Gastroesophageal sphincter (tissue), 4 donors: Measurements from ENCODE around the gene ELF1. TPM values are rescaled to one million over a fixed set of nuclear protein-coding genes. Genes with fewer than 3 reads are reported as not detected.
"Not testable (repeated sequence)": the region's sequence is repeated elsewhere in the genome, so short reads cannot be mapped to it uniquely, and the experiment has no call there.

Experiments
- ATAC-seq: fragments of 150-250 bp; one replicate; pipeline ENCODE4 v1.9.1; 2016; ENCODE audit warnings: mild to moderate bottlenecking, moderate library complexity
- H3K27ac ChIP-seq, 4 donors: fragments of 200-600 bp; sonication (generic) in 3 of 4; 1 replicate in 3 of 4; 2 replicates in 1 of 4; pipeline ENCODE4 v1.5.1; 2016 to 2019
- H3K27me3 ChIP-seq: fragments of 200-600 bp; sonication (generic); one replicate; pipeline ENCODE4 v1.5.1; 2019
- H3K36me3 ChIP-seq, 2 donors: fragments of 200-600 bp; sonication (generic); one replicate each; pipeline ENCODE4 v1.5.1; 2019; ENCODE audit warnings: control low read depth in 1 of 2
- H3K4me1 ChIP-seq, 3 donors: fragments of 200-600 bp; sonication (generic); 1 replicate in 2 of 3; 2 replicates in 1 of 3; pipeline ENCODE4 v1.5.1; 2016 to 2019; ENCODE audit warnings: control low read depth in 2 of 3
- H3K4me3 ChIP-seq, 2 donors: fragments of 200-600 bp; sonication (generic); one replicate each; pipeline ENCODE4 v1.5.1; 2019; ENCODE audit warnings: mild to moderate bottlenecking in 1 of 2, moderate library complexity in 1 of 2
- H3K9me3 ChIP-seq, 3 donors: fragments of 200-600 bp; sonication (generic); one replicate each; pipeline ENCODE4 v1.5.1; 2017 to 2019; ENCODE audit warnings: control low read depth in 2 of 3
- EP300 ChIP-seq: sonication (generic); formaldehyde crosslinking; IDR thresholded peaks from one replicate; pipeline ENCODE4 v1.6.1; 2017; ENCODE audit warnings: antibody characterized with exemption, mild to moderate bottlenecking
- POLR2A ChIP-seq, 2 donors: fragments of 450-650 bp; IDR thresholded peaks; one replicate each; pipeline ENCODE4 v1.6.1; 2017; ENCODE audit warnings: antibody characterized with exemption in 2 of 2, mild to moderate bottlenecking in 2 of 2, moderate library complexity in 1 of 2
- POLR2AphosphoS5 ChIP-seq: sonication (generic); formaldehyde crosslinking; IDR thresholded peaks from one replicate; pipeline ENCODE4 v1.6.1; 2017; ENCODE audit warnings: antibody characterized with exemption
- WGBS, 2 donors: methylation state at CpG; one replicate each; pipeline ENCODE4 v1.1.5; 2018; ENCODE audit warnings: low coverage in 1 of 2; 5-methylcytosine and 5-hydroxymethylcytosine counted together
- total RNA-seq, 4 donors: library from RNA; depleted of rRNA; stranded (reverse); fragments of >200 nt; gene quantifications; one replicate each; pipeline ENCODE4 v1.1.0, GENCODE V29; 2016
- TF ChIP-seq, protein P1 (sequence below), 4 experiments: fragments of 200-600 bp in 2 of 4; fragments of 450-650 bp in 2 of 4; sonication (generic) in 1 of 4; IDR thresholded peaks; one replicate each; pipeline ENCODE4 v1.5.1; 2017 to 2019; ENCODE audit warnings: antibody characterized with exemption in 4 of 4, mild to moderate bottlenecking in 2 of 4, moderate library complexity in 2 of 4

The ELF1 gene
- total RNA-seq, 4 donors from 2014 or later, result 58.2 to 86.6 (median 69.3) TPM

GRCh38 chr13:40916207-40916998 lies 102.7 kb downstream of the ELF1 start:
- peaks cover 4 to 12% (median 4%) of the 10 kb centered on the region in 3 donors for H3K4me1 ChIP-seq
- no peak for ATAC-seq
- TF ChIP-seq, protein P1, sequence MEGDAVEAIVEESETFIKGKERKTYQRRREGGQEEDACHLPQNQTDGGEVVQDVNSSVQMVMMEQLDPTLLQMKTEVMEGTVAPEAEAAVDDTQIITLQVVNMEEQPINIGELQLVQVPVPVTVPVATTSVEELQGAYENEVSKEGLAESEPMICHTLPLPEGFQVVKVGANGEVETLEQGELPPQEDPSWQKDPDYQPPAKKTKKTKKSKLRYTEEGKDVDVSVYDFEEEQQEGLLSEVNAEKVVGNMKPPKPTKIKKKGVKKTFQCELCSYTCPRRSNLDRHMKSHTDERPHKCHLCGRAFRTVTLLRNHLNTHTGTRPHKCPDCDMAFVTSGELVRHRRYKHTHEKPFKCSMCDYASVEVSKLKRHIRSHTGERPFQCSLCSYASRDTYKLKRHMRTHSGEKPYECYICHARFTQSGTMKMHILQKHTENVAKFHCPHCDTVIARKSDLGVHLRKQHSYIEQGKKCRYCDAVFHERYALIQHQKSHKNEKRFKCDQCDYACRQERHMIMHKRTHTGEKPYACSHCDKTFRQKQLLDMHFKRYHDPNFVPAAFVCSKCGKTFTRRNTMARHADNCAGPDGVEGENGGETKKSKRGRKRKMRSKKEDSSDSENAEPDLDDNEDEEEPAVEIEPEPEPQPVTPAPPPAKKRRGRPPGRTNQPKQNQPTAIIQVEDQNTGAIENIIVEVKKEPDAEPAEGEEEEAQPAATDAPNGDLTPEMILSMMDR (IDR thresholded peaks at IDR 0.05), result no peak
- TF ChIP-seq POLR2AphosphoS5 (no peak), EP300 (no peak), POLR2A (IDR thresholded peaks at IDR 0.05) (no peak)
- H3K36me3 ChIP-seq, result no peaks in the 10 kb centered on the region
- WGBS, 2 donors, result 82 to 85% methylated on average over 6 of the region's 6 CpGs
- no peak overlapping the region for H3K27ac ChIP-seq
- no peaks in the 10 kb centered on the region for H3K9me3 ChIP-seq
- no peak overlapping the region for H3K4me3 ChIP-seq
- H3K27me3 ChIP-seq, result no peaks in the 10 kb centered on the region

DNA sequence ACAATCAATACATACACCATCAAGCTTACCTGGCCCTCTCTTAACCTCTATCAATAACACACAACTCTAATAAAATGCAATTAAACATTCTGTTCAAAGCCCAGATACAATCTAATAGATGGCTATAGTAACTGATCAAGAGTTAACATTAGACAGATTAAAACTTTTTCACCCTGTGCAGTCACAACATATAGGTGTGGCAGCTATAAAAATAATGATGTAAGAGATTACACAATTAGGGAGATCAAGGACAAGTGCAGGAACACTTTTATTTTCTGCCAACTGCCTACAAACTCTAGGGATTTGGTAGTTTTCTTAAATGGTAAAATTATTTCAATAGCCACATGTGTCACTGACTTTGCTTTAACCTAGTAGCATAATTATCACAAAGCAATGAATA lies 104.3 kb downstream of the ELF1 start:
- H3K27ac ChIP-seq, ATAC-seq, H3K4me3 ChIP-seq, H3K9me3 ChIP-seq, H3K36me3 ChIP-seq, H3K4me1 ChIP-seq, H3K27me3 ChIP-seq: not testable (repeated sequence)

DNA sequence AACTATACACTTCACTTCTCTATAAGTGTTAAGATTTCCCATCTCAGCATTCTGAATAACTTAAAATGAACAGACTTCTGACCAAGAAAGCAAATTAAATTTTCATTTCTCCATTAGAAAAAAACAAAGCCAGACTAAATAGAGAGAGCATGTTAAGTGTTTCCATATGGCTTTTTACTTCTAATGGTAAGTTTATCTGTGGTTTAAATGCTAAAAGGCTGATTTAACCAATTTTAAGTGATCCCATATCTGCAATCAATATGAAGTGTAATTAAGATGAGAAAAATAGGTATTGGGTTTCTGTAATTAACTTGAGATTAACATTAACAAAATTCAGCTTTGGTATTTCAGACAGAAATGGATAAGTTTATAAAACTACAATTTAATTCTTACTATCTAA lies 107.8 kb downstream of the ELF1 start:
- no peaks in the 10 kb centered on the region for H3K27me3 ChIP-seq
- ATAC-seq, result no peak
- H3K36me3 ChIP-seq, result no peaks in the 10 kb centered on the region
- H3K27ac ChIP-seq, result no peak overlapping the region
- no peaks in the 10 kb centered on the region for H3K4me1 ChIP-seq
- TF ChIP-seq POLR2AphosphoS5 (no peak), POLR2A (IDR thresholded peaks at IDR 0.05) (no peak), EP300 (no peak)
- TF ChIP-seq, protein P1 (IDR thresholded peaks at IDR 0.05), result no peak
- H3K9me3 ChIP-seq, result no peaks in the 10 kb centered on the region
- no peak overlapping the region for H3K4me3 ChIP-seq

DNA sequence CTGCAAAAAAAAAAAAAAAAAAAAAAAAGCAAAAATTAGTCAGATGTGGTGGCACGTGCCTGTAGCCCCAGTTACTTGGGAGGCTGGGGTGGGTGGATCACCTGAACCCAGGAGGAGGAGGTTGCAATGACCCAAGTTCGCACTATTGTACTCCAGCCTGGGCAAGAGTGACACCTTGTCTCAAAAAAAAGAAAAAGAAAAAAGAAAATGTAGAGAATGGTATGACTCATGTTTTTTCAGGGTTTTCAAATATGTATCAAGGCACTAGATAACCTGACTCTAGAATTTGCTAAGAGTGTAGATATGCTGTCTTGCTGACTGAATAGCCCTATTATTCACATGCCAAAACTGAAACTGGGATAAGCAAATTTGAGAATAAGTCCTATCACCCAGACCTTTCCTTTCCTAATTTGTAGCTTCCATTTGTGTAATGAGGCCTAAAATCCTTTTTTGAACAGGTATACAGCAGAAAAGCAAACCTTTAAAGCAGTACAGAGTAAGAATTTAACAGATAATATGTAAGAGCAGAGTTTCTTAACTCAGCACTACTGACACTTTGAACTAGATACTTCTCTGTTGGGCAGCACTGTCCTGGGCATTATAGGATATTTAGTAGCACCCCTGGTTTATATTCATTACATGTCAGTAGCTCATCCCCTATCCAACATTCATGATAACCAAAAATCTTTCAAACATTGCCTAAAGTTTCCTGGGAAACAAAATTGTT lies 108.6 kb downstream of the ELF1 start:
- TF ChIP-seq POLR2A (IDR thresholded peaks at IDR 0.05), result no peak
- TF ChIP-seq, protein P1 (IDR thresholded peaks at IDR 0.05), result no peak
- no peak for TF ChIP-seq EP300
- no peak for TF ChIP-seq POLR2AphosphoS5
- no peak for ATAC-seq
- H3K27me3 ChIP-seq, result no peaks in the 10 kb centered on the region
- no peaks in the 10 kb centered on the region for H3K36me3 ChIP-seq
- H3K4me1 ChIP-seq, result no peaks in the 10 kb centered on the region
- 94 to 100% methylated on average over 2 of the region's 2 CpGs for whole genome bisulfite sequencing, 2 donors
- H3K9me3 ChIP-seq, result no peaks in the 10 kb centered on the region
- no peak overlapping the region for H3K4me3 ChIP-seq
- no peak overlapping the region for H3K27ac ChIP-seq

- ATAC-seq, H3K27me3 ChIP-seq, H3K36me3 ChIP-seq, H3K4me1 ChIP-seq, H3K4me3 ChIP-seq, H3K9me3 ChIP-seq, H3K27ac ChIP-seq: not testable (repeated sequence)
- WGBS, 2 donors, result 96 to 100% methylated on average over 1 to 4 of the region's 4 CpGs
Observed at GRCh38 chr13:40909541-40910200, 109.4 kb downstream of the ELF1 start.

- Histone ChIP-seq H3K9me3 (no peaks in the 10 kb centered on the region), H3K4me1 (no peaks in the 10 kb centered on the region), H3K27me3 (no peaks in the 10 kb centered on the region), H3K36me3 (peaks cover 0 to 4% of the 10 kb centered on the region in 2 donors), H3K4me3 (no peak overlapping the region), H3K27ac (no peak overlapping the region)
- 100% methylated on average over 1 of the region's 1 CpG for WGBS, 2 donors
- TF ChIP-seq POLR2AphosphoS5 (no peak), POLR2A (IDR thresholded peaks at IDR 0.05) (no peak), EP300 (no peak)
- TF ChIP-seq, protein P1 (IDR thresholded peaks at IDR 0.05), result no peak
- ATAC-seq, result no peak
Observed at GRCh38 chr13:40908546-40908945, 110.6 kb downstream of the ELF1 start.

DNA sequence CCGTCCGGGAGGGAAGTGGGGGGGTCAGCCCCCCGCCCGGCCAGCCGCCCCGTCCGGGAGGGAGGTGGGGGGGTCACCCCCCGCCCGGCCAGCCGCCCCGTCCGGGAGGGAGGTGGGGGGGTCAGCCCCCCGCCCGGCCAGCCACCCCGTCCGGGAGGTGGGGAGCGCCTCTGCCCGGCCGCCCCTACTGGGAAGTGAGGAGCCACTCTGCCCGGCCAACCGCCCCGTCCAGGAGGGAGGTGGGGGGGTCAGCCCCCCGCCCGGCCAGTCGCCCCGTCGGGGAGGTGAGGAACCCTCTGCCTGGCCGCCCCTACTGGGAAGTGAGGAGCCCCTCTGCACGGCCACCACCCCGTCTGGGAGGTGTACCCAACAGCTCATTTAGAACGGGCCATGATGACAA lies 118.1 kb downstream of the ELF1 start:
- H3K9me3 ChIP-seq, H3K27ac ChIP-seq, H3K4me1 ChIP-seq, ATAC-seq, H3K27me3 ChIP-seq, H3K4me3 ChIP-seq, H3K36me3 ChIP-seq: not testable (repeated sequence)
- WGBS, 2 donors, result no CpG with 5 or more reads among the region's 31 CpGs

DNA sequence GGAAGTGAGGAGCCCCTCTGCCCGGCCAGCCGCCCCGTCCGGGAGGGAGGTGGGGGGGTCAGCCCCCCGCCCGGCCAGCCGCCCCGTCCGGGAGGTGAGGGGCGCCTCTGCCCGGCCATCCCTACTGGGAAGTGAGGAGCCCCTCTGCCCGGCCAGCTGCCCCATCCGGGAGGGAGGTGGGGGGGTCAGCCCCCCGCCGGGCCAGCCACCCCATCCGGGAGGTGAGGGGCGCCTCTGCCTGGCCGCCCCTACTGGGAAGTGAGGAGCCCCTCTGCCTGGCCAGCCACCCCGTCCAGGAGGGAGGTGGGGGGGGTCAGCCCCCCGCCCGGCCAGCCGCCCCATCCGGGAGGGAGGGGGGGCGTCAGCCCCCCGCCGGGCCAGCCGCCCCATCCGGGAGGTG lies 118.5 kb downstream of the ELF1 start:
- no CpG with 5 or more reads among the region's 28 CpGs for WGBS, 2 donors

More for the DNA sequence above, 118.5 kb downstream of the ELF1 start:
- not testable (repeated sequence) for H3K4me1 ChIP-seq, H3K4me3 ChIP-seq, H3K9me3 ChIP-seq, H3K27me3 ChIP-seq, ATAC-seq, H3K36me3 ChIP-seq, H3K27ac ChIP-seq
